SU-DHL-6 (cell line): Measurements from ENCODE around the gene MCAT.

Source experiments
- H2AFZ ChIP-seq: fragments of 200-600 bp; sonication (generic); 2 replicates; pipeline ENCODE4 v1.6.1; 2014; ENCODE audit warnings: low read depth, mild to moderate bottlenecking, moderate library complexity, mixed read lengths, antibody characterized with exemption, low read length; ENCODE audit not compliant: severe bottlenecking
- H3F3A ChIP-seq: fragments of 200-600 bp; shearing (Covaris generic); 2 replicates; pipeline ENCODE4 v1.6.0; 2016; ENCODE audit warnings: antibody characterized with exemption, mild to moderate bottlenecking; ENCODE audit not compliant: insufficient read depth
- H3K27ac ChIP-seq: fragments of 200-600 bp; sonication (generic); 2 replicates; pipeline ENCODE4 v1.5.1; 2016; ENCODE audit warnings: low read depth, mild to moderate bottlenecking, low read length, moderate library complexity, mixed read lengths
- H3K27me3 ChIP-seq: fragments of 200-600 bp; sonication (generic), shearing (Covaris generic); 2 replicates; pipeline ENCODE4 v1.6.0; 2014; ENCODE audit warnings: mild to moderate bottlenecking, low read length
- H3K36me3 ChIP-seq: fragments of 200-600 bp; sonication (generic); 2 replicates; pipeline ENCODE4 v1.6.1; 2014; ENCODE audit warnings: mild to moderate bottlenecking, low read length, mixed read lengths
- H3K4me2 ChIP-seq: fragments of 300-600, 200-600 bp; shearing (Covaris generic), sonication (generic); 2 replicates; pipeline ENCODE4 v1.6.0; 2014; ENCODE audit warnings: low read length, low read depth, mild to moderate bottlenecking; ENCODE audit not compliant: poor library complexity, severe bottlenecking
- H3K4me3 ChIP-seq: fragments of 200-600 bp; sonication (generic); 2 replicates; pipeline ENCODE4 v1.5.1; 2014; ENCODE audit warnings: antibody characterized with exemption, low read length, mild to moderate bottlenecking, mixed read lengths; ENCODE audit not compliant: insufficient read depth, poor library complexity, severe bottlenecking
- H3K79me2 ChIP-seq: fragments of 200-600 bp; sonication (generic); 2 replicates; pipeline ENCODE4 v1.6.1; 2014; ENCODE audit warnings: mild to moderate bottlenecking, low read length, moderate library complexity; ENCODE audit not compliant: insufficient read depth
- H3K9ac ChIP-seq: fragments of 200-600 bp; sonication (generic); 2 replicates; pipeline ENCODE4 v1.7.0; 2014; ENCODE audit warnings: mild to moderate bottlenecking, low read length
- H3K9me2 ChIP-seq: fragments of 200-600 bp; sonication (generic); replicated peaks from 2 replicates; pipeline ENCODE4 v1.6.1; 2014; ENCODE audit warnings: low read length; ENCODE audit not compliant: insufficient read depth
- H3K9me3 ChIP-seq: fragments of 200-600 bp; sonication (generic); 2 replicates; pipeline ENCODE4 v1.6.1; 2014; ENCODE audit warnings: low read length, mixed read lengths; ENCODE audit not compliant: insufficient read depth
- H4K20me1 ChIP-seq: fragments of 200-600 bp; sonication (generic); 2 replicates; pipeline ENCODE4 v1.6.1; 2014; ENCODE audit warnings: low read depth, mild to moderate bottlenecking, antibody characterized with exemption, low read length, moderate library complexity, mixed read lengths
- EZH2phosphoT487 ChIP-seq: fragments of 200-600 bp; sonication (generic), shearing (Covaris generic); conservative IDR thresholded peaks from 2 replicates; pipeline ENCODE4 v1.6.1; 2018; ENCODE audit warnings: mild to moderate bottlenecking, antibody characterized with exemption, low read length, moderate library complexity, mixed read lengths
- TF ChIP-seq, protein P1 (sequence below): fragments of 200-600 bp; sonication (generic); IDR thresholded peaks from one replicate; pipeline ENCODE4 v1.5.1; 2017; ENCODE audit warnings: antibody characterized with exemption, mild to moderate bottlenecking, low read length, moderate library complexity; ENCODE audit not compliant: insufficient read depth, poor library complexity, severe bottlenecking

The MCAT gene, protein sequence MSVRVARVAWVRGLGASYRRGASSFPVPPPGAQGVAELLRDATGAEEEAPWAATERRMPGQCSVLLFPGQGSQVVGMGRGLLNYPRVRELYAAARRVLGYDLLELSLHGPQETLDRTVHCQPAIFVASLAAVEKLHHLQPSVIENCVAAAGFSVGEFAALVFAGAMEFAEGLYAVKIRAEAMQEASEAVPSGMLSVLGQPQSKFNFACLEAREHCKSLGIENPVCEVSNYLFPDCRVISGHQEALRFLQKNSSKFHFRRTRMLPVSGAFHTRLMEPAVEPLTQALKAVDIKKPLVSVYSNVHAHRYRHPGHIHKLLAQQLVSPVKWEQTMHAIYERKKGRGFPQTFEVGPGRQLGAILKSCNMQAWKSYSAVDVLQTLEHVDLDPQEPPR

DNA sequence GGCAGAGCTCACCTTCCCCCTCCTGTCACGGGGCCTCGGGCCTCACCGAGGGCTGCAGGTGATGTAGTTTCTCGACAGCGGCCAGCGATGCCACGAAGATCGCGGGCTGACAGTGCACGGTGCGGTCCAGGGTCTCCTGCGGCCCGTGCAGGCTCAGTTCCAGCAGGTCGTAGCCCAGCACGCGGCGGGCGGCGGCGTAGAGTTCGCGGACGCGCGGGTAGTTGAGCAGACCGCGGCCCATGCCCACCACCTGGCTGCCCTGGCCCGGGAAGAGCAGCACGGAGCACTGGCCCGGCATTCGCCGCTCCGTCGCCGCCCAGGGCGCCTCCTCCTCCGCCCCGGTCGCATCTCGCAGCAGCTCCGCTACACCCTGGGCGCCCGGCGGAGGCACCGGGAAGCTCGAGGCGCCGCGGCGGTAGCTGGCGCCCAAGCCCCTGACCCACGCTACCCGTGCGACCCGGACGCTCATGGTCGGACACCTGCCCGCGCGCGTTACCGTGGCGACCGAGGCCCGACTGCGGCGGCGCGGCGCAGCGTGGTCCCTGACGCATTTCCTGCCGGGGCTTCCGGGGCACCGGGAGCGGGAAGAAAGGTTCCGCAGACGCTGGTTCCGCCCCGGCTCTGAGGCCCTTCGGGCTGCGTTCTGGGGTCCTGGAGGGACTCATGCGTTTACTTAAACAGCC is at the start of gene MCAT:
Gene MCAT (minus strand): TSS at position 519 of the 683 bp plus-strand sequence. CDS start 50 bp downstream, at position 469.
- TF ChIP-seq EZH2phosphoT487 = no peak
- TF ChIP-seq, protein P1, sequence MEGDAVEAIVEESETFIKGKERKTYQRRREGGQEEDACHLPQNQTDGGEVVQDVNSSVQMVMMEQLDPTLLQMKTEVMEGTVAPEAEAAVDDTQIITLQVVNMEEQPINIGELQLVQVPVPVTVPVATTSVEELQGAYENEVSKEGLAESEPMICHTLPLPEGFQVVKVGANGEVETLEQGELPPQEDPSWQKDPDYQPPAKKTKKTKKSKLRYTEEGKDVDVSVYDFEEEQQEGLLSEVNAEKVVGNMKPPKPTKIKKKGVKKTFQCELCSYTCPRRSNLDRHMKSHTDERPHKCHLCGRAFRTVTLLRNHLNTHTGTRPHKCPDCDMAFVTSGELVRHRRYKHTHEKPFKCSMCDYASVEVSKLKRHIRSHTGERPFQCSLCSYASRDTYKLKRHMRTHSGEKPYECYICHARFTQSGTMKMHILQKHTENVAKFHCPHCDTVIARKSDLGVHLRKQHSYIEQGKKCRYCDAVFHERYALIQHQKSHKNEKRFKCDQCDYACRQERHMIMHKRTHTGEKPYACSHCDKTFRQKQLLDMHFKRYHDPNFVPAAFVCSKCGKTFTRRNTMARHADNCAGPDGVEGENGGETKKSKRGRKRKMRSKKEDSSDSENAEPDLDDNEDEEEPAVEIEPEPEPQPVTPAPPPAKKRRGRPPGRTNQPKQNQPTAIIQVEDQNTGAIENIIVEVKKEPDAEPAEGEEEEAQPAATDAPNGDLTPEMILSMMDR = no peak
- H3K27me3 ChIP-seq = no peaks in the 10 kb centered on the region
- no peaks in the 10 kb centered on the region for H3K36me3 ChIP-seq
- H3K4me3 ChIP-seq = peak within 1 kb of the TSS; percentile 97
- no peaks in the 10 kb centered on the region for H3K9me2 ChIP-seq
- H3K9ac ChIP-seq = peak within 1 kb of the TSS; percentile 79
- no peaks in the 10 kb centered on the region; the same call in 1 of the 2 replicates for H3F3A ChIP-seq
- H3K4me2 ChIP-seq = peak within 1 kb of the TSS; percentile 53
- H3K79me2 ChIP-seq = no peaks in the 10 kb centered on the region; the same call in 1 of the 2 replicates
- 0 out of 2 replicates have a peak within 1 kb of the TSS, but pooled peaks have one; percentile 13 for H3K27ac ChIP-seq
- H3K9me3 ChIP-seq = no peaks in the 10 kb centered on the region
- peak within 1 kb of the TSS; percentile 69 for H2AFZ ChIP-seq
- H4K20me1 ChIP-seq = no peaks in the 10 kb centered on the region

DNA sequence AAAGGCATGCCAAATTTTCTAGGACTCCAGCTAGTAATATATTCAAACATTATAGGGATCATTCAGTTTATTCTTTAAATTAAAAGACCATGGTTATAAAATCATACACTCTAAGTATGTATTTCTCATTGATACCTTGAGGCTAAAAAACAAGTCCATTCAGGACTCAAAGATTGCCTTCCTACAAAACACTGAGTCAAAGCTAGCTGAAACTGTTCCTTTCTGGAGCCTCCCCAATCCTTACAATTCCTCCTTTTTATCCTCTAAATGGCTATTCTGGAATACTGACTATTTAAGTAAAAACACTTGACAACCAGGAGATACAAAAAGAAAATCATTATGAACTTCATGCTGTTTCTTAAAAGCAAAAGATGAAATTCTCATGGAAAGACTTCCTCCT is 48.6 kb upstream of the MCAT start:
- no peaks in the 10 kb centered on the region for H3K79me2 ChIP-seq
- no peaks in the 10 kb centered on the region for H3K9me3 ChIP-seq
- no peak overlapping the region for H3K27ac ChIP-seq
- no peaks in the 10 kb centered on the region for H3F3A ChIP-seq
- H4K20me1 ChIP-seq = no peaks in the 10 kb centered on the region
- H3K4me2 ChIP-seq = no peak overlapping the region
- no peaks in the 10 kb centered on the region for H3K9me2 ChIP-seq
- no peak overlapping the region for H2AFZ ChIP-seq
- TF ChIP-seq EZH2phosphoT487 = no peak
- TF ChIP-seq, protein P1 = no peak
- no peaks in the 10 kb centered on the region for H3K27me3 ChIP-seq
- H3K4me3 ChIP-seq = no peak overlapping the region
- no peak overlapping the region for H3K9ac ChIP-seq
- no peaks in the 10 kb centered on the region for H3K36me3 ChIP-seq

DNA sequence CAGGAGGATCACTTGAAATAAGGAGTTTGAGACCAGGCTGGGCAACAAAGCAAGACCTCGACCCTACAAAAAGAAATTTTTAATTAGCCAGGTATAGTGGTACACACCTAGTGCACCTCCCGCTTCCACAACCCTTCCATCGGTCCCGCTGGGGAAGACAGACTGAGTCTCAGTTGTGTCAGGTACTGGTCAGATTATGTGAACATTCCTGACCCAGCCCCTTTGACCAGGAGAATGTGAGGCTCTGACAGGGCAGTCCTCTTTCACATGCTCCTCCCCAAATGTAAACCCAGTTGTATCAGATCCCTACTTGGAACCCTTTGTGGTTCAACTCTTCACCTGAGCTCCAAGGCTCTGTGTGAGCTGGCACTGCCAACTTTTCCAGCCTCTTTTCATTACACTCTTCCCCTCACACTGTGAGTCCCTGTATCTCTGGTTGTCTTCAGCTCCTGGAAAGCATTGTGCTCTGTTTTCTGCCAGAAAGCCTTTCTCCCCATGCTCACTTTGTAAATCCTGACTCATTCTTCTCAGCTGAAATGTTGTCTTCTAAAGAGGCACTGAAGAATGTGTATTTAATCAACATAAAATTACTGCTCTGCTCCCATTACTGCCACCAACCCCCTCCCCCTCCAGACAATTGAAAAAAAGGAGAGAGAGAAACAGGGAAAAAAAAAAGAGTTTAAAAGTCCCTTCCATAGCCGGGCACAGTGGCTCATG is 45.8 kb upstream of the MCAT start:
- H3K4me3 ChIP-seq = no peak overlapping the region
- no peaks in the 10 kb centered on the region for H4K20me1 ChIP-seq
- H3K9me3 ChIP-seq = no peaks in the 10 kb centered on the region
- no peak overlapping the region for H2AFZ ChIP-seq
- no peaks in the 10 kb centered on the region for H3K27me3 ChIP-seq
- no peak overlapping the region for H3K4me2 ChIP-seq
- TF ChIP-seq, protein P1 = no peak
- TF ChIP-seq EZH2phosphoT487 = no peak
- H3K9me2 ChIP-seq = no peaks in the 10 kb centered on the region
- no peak overlapping the region for H3K27ac ChIP-seq
- no peaks in the 10 kb centered on the region for H3F3A ChIP-seq
- no peak overlapping the region for H3K9ac ChIP-seq
- H3K36me3 ChIP-seq = no peaks in the 10 kb centered on the region
- peaks cover 14% of the 10 kb centered on the region for H3K79me2 ChIP-seq
